ENCODE data around the gene PTAFR.

DNA sequence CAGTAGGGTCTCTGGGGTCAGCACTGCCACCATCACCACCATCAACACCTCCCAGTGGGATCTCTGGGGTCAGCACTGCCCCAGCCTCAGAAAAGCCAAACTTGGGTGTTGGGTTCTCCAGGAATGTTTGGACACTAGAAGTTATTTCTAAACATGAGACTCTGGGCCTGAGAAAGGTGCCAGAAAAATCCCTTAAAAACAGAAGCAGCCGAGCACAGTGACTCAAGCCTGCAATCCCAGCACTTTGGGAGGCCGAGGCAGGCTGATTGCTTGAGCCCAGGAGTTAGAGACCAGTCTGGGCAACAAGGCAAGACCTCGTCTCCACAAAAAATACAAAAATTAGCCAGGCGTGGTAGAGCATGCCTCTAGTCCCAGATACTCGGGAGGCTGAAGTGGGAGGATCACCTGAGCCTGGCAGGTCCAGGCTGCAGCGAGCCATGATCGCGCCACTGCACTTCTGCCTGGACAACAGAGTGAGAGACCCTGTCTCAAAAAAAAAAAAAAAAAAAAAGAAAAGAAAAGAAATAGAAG, 470 bp downstream of the PTAFR start:
- TF ChIP-seq POLR2AphosphoS2 (conservative IDR thresholded peaks at IDR 0.05; ENCODE audit: low read length) = no peak
- TF ChIP-seq POLR2A (IDR thresholded peaks at IDR 0.05; ENCODE audit: low read length) = no peak
- no peak for TF ChIP-seq RAD21 (conservative IDR thresholded peaks at IDR 0.05 in 1 of 2, IDR thresholded peaks at IDR 0.05 in 1 of 2)
- no peak for TF ChIP-seq SMC3 (IDR thresholded peaks at IDR 0.05)
- TF ChIP-seq TFCP2L1 (CRISPR knock-in tag; IDR thresholded peaks at IDR 0.05) = no peak
- TF ChIP-seq RCOR1 (IDR thresholded peaks at IDR 0.05; ENCODE audit: low read depth, low read length) = no peak
- TF ChIP-seq, protein P1, sequence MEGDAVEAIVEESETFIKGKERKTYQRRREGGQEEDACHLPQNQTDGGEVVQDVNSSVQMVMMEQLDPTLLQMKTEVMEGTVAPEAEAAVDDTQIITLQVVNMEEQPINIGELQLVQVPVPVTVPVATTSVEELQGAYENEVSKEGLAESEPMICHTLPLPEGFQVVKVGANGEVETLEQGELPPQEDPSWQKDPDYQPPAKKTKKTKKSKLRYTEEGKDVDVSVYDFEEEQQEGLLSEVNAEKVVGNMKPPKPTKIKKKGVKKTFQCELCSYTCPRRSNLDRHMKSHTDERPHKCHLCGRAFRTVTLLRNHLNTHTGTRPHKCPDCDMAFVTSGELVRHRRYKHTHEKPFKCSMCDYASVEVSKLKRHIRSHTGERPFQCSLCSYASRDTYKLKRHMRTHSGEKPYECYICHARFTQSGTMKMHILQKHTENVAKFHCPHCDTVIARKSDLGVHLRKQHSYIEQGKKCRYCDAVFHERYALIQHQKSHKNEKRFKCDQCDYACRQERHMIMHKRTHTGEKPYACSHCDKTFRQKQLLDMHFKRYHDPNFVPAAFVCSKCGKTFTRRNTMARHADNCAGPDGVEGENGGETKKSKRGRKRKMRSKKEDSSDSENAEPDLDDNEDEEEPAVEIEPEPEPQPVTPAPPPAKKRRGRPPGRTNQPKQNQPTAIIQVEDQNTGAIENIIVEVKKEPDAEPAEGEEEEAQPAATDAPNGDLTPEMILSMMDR (IDR thresholded peaks at IDR 0.05) = no peak
- TF ChIP-seq EHMT2 (IDR thresholded peaks at IDR 0.05; ENCODE audit: low read depth) = no peak
- no peak for TF ChIP-seq RFX5 (IDR thresholded peaks at IDR 0.05)
- TF ChIP-seq, protein P2, sequence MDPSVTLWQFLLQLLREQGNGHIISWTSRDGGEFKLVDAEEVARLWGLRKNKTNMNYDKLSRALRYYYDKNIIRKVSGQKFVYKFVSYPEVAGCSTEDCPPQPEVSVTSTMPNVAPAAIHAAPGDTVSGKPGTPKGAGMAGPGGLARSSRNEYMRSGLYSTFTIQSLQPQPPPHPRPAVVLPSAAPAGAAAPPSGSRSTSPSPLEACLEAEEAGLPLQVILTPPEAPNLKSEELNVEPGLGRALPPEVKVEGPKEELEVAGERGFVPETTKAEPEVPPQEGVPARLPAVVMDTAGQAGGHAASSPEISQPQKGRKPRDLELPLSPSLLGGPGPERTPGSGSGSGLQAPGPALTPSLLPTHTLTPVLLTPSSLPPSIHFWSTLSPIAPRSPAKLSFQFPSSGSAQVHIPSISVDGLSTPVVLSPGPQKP (IDR thresholded peaks at IDR 0.05; ENCODE audit: low read depth, low read length) = no peak
- TF ChIP-seq, protein P3, sequence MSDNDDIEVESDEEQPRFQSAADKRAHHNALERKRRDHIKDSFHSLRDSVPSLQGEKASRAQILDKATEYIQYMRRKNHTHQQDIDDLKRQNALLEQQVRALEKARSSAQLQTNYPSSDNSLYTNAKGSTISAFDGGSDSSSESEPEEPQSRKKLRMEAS (IDR thresholded peaks at IDR 0.05) = no peak
- no peak for TF ChIP-seq HOXB13 (CRISPR knock-in tag; IDR thresholded peaks at IDR 0.05; ENCODE audit: low read depth)

All from A549 (cell line).